HFFc6 (cell line): ENCODE results near the gene LARP1. TPM values are rescaled to one million over a fixed set of nuclear protein-coding genes. Genes with fewer than 3 reads are reported as not detected.

Experiments used
- DNase-seq: peaks from one replicate; pipeline ENCODE4 v3.0.0-alpha.2; 2018
- H3K27ac Mint-ChIP-seq: 2 replicates; pipeline ENCODE4 v1.8.0; 2020; ENCODE audit warnings: mild to moderate bottlenecking, mixed read lengths
- H3K27me3 Mint-ChIP-seq: 2 replicates; pipeline ENCODE4 v1.8.0; 2021; ENCODE audit warnings: mild to moderate bottlenecking, moderate library complexity, mixed read lengths; ENCODE audit not compliant: insufficient read depth
- H3K36me3 Mint-ChIP-seq: 2 replicates; pipeline ENCODE4 v1.8.0; 2021; ENCODE audit warnings: low read depth, mixed read lengths
- H3K4me1 Mint-ChIP-seq: 2 replicates; pipeline ENCODE4 v1.8.0; 2020; ENCODE audit warnings: low read depth, mixed read lengths
- H3K4me3 Mint-ChIP-seq: 2 replicates; pipeline ENCODE4 v1.8.0; 2020; ENCODE audit warnings: mild to moderate bottlenecking, moderate library complexity, mixed read lengths
- H3K9me3 Mint-ChIP-seq: 2 replicates; pipeline ENCODE4 v1.8.0; 2020; ENCODE audit warnings: mild to moderate bottlenecking, mixed read lengths
- total RNA-seq, 6 experiments: library from RNA; stranded (reverse); fragmentation: NEBNext Ultra II Directional; extraction: Animal tissue kit (Norgen Biotek cat#: 25700); gene quantifications; 2 replicates in 1 of 6; 3 replicates in 5 of 6; pipeline ENCODE4 v1.2.3, GENCODE V29; 2021
- TF ChIP-seq, protein P1 (sequence below): fragments of 200-600 bp; sonication (generic); IDR thresholded peaks from 2 replicates; pipeline ENCODE4 v1.5.0; 2021; ENCODE audit warnings: antibody characterized with exemption, mild to moderate bottlenecking

LARP1 gene
- total RNA-seq, 6 experiments from 2014 or later, result 204 to 228 (median 208) TPM

DNA sequence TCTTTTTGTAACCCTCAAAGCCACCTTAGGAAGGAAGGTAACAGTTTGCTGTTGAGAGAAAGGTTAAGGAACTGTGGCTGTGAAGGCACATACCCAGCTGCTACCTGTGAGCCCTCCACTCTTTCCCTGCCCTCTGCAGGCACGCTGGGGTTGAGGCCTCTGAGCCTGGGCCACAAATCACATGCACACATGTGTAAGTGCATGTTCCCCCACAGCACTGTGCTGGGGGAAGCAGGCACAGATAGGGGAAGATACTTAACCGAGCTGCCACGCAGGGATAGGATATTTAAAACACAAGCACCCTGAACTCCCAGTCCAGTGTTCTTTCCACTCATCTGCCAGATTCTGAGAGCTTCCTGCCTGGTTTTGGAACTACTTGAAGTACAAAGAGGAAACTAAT lies 18.1 kb downstream of the LARP1 start:
- no peaks in the 10 kb centered on the region for H3K9me3 Mint-ChIP-seq
- TF ChIP-seq, protein P1, sequence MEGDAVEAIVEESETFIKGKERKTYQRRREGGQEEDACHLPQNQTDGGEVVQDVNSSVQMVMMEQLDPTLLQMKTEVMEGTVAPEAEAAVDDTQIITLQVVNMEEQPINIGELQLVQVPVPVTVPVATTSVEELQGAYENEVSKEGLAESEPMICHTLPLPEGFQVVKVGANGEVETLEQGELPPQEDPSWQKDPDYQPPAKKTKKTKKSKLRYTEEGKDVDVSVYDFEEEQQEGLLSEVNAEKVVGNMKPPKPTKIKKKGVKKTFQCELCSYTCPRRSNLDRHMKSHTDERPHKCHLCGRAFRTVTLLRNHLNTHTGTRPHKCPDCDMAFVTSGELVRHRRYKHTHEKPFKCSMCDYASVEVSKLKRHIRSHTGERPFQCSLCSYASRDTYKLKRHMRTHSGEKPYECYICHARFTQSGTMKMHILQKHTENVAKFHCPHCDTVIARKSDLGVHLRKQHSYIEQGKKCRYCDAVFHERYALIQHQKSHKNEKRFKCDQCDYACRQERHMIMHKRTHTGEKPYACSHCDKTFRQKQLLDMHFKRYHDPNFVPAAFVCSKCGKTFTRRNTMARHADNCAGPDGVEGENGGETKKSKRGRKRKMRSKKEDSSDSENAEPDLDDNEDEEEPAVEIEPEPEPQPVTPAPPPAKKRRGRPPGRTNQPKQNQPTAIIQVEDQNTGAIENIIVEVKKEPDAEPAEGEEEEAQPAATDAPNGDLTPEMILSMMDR, result no peak
- H3K4me1 Mint-ChIP-seq, result peaks cover 61% of the 10 kb centered on the region
- H3K27me3 Mint-ChIP-seq, result peaks cover 2% of the 10 kb centered on the region; the same call in 1 of the 2 replicates
- no peaks in the 10 kb centered on the region for H3K36me3 Mint-ChIP-seq
- peak overlapping the region; percentile 29; the same call in 1 of the 2 replicates for H3K27ac Mint-ChIP-seq
- no peak overlapping the region for H3K4me3 Mint-ChIP-seq
- DNase-seq, result no peak

DNA sequence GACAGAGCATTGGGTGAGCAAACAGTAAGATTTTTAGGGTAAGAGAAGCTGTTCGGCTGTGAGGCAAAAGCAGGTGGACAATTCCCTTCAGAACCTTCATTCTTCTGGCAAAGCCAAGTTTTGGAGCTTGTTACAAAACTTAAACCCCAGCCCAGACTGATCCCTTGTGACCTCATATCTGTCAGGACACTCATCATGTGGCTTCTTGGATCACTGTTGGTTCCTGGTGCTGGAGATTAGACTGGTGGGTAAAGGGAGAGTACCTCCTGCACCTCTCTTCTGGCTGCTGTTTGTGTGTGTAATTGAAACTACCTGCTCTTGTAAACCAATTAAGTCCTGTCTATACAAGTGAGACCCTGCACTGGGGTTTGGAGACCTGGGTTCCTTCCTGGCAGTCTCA lies 21.0 kb downstream of the LARP1 start:
- H3K4me1 Mint-ChIP-seq, result peaks cover 61% of the 10 kb centered on the region
- DNase-seq, result no peak
- no peaks in the 10 kb centered on the region for H3K9me3 Mint-ChIP-seq
- no peak overlapping the region for H3K4me3 Mint-ChIP-seq
- H3K27me3 Mint-ChIP-seq, result peaks cover 2% of the 10 kb centered on the region; the same call in 1 of the 2 replicates
- H3K27ac Mint-ChIP-seq, result peak overlapping the region; percentile 20; the same call in 1 of the 2 replicates
- TF ChIP-seq, protein P1, result no peak
- H3K36me3 Mint-ChIP-seq, result no peaks in the 10 kb centered on the region; the same call in 1 of the 2 replicates

DNA sequence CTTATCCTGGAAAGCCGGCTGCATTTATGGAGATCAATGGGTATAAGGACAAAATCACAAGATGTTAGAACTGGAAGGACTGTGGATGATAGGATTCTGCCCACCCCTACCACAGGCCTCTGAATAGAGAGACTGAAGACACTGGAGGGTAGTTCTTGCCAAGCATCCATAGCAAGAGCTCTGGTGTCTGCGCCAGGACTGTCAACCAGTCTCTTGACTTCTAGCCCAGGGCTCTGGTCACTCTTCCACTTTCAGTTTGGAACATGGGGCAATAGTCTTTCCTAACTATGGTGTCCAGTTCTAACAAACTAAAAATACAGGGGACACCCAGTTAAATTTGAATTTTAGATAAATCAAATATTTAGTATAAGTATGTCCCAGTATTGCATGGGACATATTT lies 23.4 kb downstream of the LARP1 start:
- TF ChIP-seq, protein P1, result no peak
- no peak overlapping the region for H3K4me3 Mint-ChIP-seq
- H3K27ac Mint-ChIP-seq, result peak overlapping the region; percentile 85; the same call in 1 of the 2 replicates
- no peak for DNase-seq
- H3K4me1 Mint-ChIP-seq, result peaks cover 64% of the 10 kb centered on the region
- H3K27me3 Mint-ChIP-seq, result peaks cover 2% of the 10 kb centered on the region; the same call in 1 of the 2 replicates
- no peaks in the 10 kb centered on the region for H3K9me3 Mint-ChIP-seq
- no peaks in the 10 kb centered on the region; the same call in 1 of the 2 replicates for H3K36me3 Mint-ChIP-seq

DNA sequence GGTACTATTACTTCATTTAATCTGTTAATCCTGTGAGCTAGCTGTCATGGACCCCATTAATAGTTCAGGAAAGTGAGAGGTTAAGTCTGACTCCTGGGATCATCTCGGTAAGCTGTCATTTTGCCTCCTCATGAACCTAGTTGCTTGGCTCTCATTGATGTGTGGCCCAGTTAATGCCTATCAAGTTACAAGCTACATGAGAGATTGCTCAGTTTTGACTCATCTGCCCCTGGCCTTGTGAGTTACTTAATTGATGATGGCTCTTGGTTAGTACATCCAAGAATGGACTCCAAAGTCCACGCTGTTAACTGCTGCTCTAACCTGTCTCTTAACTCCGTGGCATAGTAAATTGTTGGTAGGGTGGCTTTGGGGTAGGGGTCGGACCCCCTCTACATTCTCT lies 23.9 kb downstream of the LARP1 start:
- Mint-ChIP-seq H3K27me3 (peaks cover 2% of the 10 kb centered on the region; the same call in 1 of the 2 replicates), H3K27ac (peak overlapping the region; percentile 85), H3K4me1 (peaks cover 65% of the 10 kb centered on the region), H3K9me3 (no peaks in the 10 kb centered on the region), H3K4me3 (peak overlapping the region; percentile 74), H3K36me3 (no peaks in the 10 kb centered on the region; the same call in 1 of the 2 replicates)
- TF ChIP-seq, protein P1, result no peak
- DNase-seq, result peak; percentile 89

DNA sequence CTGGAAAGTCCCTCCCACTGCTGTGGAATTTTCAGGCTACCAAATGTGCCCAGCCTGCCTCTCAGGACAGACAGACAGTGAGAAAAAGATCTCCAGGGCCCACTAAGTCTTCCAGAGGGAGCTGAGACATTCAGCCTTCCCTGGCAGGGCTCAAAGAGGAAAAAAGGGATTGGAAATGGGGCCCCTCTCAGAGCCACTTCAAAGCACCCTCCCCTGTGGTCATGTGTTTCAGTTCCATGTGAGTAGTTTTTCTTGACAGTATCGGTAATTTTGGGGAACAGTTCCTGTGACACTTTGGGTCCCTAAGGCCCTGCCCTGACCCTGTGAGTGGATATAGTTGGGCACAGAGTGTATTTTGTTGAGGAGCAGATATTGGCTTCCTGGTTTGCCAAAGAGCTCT lies 25.0 kb downstream of the LARP1 start:
- Mint-ChIP-seq H3K4me3 (no peak overlapping the region), H3K9me3 (no peaks in the 10 kb centered on the region), H3K27ac (peak overlapping the region; percentile 63), H3K4me1 (peaks cover 66% of the 10 kb centered on the region), H3K36me3 (no peaks in the 10 kb centered on the region; the same call in 1 of the 2 replicates), H3K27me3 (peaks cover 2% of the 10 kb centered on the region; the same call in 1 of the 2 replicates)
- DNase-seq, result no peak
- TF ChIP-seq, protein P1, result no peak
